Glomerular visceral epithelial cell (primary cell): ENCODE data around the gene ADORA1.

Experiments
- DNase-seq: peaks from one replicate; pipeline ENCODE4 v3.0.0-alpha.2; 2016; ENCODE audit errors: extremely low spot score

The ADORA1 gene

DNA sequence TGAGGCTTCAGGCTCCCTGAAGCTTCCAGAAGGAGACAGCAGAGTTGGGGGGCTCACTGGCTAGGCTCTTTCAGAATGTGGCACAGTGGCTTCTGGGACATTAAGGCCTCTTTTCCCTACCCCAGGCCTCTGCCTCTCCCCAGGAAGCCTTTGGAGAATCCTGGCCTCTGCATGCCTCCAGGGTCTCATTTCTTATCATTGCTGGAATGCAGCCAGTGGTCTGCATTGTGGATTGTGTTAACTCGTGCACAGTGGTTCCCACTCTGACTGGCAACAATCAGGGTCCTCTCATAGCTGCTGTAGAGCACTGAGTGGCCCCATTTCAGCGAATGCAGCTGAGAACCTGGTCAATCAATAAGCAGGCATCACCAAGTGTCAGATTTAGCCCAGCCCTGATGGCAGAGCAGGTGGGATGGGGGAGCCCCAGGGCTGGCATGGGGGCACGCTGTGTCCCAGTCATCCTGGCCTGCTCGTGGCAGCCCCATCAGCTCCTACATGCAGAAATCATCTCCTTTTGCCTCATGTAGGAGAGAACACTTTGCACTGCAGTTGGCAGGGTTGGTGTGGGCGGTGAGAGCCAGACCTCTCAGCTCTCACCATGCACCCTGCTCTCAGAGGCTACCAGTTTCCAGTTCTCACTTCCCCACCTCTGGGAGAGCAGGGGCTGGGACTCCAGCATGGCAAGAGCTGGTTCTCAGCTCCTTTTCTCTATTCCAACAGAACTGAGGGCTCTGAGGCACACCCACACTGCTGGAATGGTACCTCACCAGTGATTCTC lies 13.4 kb downstream of the ADORA1 start:
- no peak for DNase-seq

DNA sequence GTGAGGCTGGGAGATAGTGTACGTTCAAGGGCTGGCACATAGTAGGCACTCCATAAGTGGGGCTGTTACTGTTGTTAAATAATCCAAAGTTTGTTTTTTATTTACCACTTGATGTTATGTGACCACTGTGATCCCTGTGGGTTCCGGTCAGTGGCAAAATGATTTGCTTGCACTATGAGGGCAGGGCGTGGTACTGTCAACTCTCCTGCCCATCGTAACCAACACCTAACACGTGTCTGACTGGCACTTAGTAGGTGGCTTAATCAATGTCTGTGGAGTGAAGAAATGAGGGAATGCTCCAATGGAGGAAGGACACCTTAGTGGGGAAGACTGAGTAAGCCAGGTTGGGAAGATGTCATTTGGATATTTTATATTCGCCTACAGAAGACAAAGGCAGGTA lies 14.6 kb downstream of the ADORA1 start:
- no peak for DNase-seq

DNA sequence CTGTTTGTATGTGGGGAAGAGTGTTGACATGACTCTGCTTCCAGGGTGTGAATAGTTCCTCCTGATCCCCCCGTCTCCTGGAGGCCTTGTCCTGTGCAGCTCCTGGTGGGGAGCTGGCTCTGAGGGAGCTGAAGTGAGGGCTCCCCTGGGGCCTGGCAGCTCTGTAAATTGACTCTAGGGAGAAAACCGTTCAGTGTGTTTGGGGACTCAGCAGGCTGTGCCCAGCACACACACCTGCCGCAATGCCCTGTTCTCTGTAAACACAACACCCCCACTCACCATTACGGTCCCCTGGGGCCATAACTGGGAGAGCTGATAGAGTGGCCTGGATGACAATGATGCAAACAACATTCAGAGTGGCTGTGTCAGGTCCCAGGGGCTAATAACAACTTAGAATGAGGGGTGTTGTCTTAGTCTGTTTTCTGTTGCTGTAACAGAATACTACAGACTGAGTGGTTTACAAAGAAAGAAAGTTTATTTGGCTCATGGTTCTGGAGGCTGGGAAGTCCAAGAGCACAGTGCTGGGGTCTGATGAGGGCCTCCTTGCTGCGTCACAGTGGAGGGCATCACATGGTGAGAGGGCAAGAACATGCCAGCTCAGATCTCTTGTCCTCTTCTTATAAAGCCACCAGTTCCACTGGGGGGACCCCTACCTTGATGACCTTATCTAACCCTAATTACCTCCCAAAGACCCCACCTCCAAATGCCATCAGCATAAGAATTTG lies 15.3 kb downstream of the ADORA1 start:
- DNase-seq, result no peak

DNA sequence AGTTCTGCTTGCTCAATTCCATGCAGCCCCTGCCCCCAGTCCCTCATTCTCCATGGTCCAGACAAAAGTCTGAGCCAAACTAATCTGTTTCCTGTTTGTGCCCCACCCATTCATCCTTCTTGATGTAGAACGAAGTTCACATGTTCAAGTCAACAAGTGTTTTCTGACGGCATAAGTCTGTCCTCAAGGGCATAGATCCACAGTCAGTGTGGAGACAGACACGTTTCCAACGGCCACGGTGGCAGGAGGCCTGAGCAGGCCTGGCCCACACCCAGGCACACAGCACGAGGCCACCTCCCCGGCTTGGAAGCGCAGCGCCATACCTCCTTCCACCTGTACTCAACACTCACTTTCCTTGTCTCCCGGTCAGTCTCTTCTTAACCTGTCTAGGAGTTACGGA lies 16.1 kb downstream of the ADORA1 start:
- no peak for DNase-seq

DNA sequence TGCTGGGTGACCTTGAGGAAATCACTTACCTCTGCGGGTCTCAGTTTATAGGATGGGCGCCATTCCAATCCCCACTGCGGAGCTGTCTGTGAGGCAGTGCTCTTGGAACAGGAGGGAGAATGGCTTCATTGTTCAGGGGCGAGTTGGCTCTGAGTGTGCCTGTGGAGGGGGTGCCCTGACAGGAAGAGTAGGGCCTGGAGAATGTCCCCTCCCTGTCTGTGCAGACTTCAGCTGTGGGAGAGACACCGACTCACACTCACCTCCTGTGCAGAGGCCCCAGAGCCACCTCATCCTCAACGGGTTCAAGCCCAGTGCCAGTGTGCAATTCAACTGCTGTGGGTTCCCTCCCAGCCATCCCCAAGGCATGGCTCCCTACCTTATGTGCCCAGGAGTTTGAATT lies 17.1 kb downstream of the ADORA1 start:
- DNase-seq, result peak; percentile 32

DNA sequence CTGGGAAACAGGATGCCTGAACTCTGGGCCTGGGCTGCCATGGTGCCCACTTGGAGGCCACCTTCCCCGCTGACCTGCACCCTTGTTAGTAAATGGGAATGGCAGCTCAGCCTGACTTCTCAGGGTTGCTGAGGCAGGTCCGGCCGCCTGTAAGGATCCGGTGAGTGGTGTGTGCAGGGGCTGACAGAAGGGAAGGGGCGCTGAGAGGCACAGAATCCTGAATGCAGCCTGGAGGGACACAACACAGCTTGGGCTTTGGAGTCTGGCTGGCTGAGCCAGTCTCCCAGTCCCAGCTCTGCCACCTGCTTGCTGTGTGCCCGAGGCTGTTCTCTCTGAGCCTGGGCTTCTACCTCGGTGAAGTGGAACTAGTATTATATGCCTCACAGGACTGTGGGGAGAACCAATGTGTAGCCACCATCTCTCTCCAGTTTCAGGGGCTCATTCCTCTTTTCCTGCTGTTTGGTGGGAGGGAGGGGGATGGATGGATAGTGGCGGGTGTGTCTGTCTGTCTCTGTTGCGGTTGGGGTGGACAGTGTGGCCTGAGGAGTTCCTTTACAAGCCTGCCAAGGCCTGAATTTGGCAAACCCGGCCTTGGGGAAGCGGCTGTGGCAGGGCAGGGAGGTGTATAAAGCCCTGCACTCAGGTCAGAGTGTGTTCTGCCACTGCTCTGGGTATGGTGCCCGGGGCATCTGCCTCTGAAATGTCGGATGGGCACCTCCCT lies 18.0 kb downstream of the ADORA1 start:
- no peak for DNase-seq

- no peak for DNase-seq
These were observed 18.5 kb downstream of the ADORA1 start for GRCh38 chr1:203146042-203146369.

DNA sequence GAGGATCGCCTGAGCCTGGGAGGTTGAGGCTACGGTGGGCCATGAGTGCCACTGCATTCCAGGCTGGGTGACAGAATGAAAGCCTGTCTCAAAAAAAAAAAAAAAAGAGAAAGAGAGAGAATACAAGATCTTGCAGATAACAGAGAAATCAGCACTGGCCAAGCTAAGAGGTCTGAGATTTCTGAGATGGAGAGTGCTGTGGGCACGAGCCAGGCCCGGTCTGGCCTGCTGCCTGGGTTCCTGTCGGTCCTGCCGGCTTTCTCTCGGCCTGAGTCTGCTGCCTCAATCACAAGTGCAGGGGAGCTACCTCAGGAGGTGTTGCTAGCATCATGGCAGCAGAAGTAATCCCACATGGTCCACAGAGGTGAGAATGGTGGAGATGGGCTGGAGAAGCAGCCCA lies 19.0 kb downstream of the ADORA1 start:
- no peak for DNase-seq

GRCh38 chr1:203147376-203147775 lies 19.9 kb downstream of the ADORA1 start:
- no peak for DNase-seq

- DNase-seq, result no peak
These were observed 20.6 kb downstream of the ADORA1 start for GRCh38 chr1:203148127-203148526.

- DNase-seq, result no peak
These were observed 21.1 kb downstream of the ADORA1 start for GRCh38 chr1:203148579-203148978.

- DNase-seq, result no peak
These were observed 21.8 kb downstream of the ADORA1 start for GRCh38 chr1:203149188-203149840.

DNA sequence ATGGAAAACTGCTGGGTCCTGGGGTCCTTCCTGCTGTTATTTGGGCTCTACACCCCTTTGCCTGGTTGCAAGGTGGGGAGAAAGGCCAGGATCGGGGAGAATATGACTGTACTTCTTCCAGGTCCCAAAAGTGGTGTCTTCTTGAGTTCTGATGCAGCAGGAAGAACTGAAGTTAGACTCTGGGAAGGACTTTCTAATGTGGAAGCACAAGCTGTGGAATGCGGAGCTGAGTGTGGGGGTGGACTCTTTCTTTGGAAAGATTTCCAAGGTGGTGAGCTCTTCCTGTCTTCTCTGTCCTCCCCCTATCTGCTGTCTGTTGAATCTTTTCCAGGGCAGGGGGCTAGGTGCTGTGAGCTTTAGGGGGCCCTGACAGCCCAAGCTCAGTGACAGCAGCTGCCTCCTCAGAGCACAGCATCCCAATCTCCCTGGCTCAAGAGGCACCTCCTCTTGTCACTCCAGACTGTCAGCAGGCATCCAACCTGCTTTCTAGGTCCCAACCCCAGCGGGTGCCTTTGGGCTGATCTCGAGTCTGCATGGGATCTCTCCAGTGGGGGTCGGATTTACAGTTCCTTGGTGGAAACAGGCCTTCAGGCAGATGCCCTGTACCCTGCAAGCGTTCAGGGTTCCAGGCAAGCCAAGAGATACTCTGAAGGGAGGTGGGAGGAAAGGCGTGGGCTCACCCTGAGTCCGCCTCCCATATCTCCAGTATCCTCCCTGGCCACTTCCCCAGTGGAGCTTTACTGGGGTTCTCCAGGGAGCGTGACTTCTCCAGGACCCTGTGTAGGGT lies 23.2 kb downstream of the ADORA1 start:
- no peak for DNase-seq

DNA sequence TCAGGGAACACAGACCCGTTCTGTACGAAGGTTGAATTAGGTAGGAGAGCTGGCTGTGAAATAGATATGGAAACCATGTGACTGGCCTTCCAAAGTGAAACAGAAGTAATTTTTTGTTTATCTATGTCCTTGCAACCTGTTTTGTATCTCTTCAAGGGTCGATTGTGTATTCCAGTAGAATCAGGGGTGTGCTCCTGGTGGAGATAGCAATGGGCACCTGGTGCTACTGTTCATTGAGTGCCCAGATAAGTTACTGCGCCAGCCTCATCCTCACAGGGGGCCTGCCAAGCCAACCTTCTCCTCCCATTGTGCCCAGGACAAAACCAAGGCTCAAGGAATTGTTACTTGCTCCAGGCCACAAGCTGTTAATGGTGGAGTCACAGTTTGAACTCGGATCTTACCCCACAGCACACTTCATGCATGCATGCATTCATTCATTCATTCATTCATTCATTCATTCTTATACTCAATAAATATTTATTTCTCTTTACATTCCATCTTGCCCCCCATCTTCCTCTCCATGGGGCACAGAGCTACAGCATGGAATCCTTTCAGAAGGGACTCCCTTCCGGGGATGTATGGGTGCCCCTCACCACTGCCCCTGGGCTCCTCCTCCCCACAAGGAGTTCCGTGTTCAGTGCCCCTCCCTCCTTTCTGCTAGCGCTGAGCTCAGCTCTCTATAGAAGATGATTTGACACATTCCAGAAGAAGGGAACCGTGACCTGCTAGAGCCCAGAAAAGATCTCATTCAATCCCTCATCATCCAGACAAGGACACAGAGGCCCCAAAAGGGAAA lies 24.0 kb downstream of the ADORA1 start:
- DNase-seq, result peak; percentile 86

DNA sequence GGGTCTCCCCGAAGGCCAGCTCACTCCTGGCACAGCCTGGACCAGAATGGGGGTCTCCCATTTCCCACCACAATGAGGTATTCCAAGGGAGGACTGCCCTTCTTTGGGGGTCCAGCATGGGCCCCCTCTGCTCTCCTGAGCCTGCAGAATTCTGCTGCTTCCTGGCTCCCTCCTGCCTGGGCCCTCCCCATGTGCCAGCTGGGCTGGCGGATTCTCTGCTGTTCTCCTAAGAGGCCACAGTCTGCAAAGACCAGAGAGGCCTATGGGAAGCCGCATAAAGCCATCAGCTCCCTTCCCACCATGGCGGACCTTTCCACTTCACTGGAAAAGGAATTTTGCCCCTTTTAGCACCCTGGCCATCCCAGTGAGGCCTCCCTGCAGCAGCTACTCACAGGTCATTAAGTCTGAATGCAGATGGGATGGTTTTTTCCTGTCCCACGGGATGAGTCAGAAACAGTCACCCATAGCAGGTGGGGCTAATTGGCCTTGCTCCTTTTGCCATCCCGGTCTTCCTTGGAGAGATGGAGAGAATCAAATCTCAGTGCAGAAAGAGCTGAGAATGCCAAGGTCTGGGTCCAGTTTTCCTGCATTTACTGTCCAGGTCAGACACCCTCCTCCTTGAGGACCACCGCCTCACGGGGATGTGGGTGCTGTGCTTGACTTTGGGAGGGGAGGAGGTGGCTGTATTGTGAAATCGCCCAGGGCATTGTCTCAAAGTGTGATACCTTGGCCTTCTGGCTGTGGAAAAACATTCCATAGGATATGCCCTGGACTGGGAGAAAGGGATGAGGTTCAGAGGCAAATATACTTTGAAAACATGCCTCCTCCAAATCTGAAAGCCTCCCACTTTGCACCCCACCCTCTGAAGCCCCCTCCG lies 24.9 kb downstream of the ADORA1 start:
- DNase-seq, result peak; percentile 97

GRCh38 chr1:203153051-203153988 lies 25.8 kb downstream of the ADORA1 start:
- DNase-seq, result peak; percentile 75

GRCh38 chr1:203153989-203154821 lies 26.7 kb downstream of the ADORA1 start:
- DNase-seq, result peak; percentile 61

DNA sequence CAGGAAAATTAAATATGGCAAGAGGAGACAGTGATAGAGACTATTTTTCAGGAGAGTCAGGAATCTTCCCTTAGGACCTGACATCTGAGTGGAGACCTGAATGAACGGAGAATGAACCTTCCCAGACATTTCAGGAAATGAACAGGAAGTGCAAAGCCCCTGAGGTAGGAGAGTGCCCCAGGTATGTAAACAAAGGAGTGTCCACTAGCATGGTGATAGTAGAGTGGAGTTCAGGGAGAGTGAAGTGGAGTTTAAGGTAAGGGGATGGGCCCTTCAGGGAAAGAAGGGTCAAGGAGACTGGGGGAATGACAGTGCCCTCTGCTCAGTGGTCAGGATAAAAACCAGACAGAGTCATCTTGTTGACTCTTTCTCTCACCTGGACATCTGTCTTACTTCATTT lies 28.8 kb downstream of the ADORA1 start:
- DNase-seq, result no peak
